Parathyroid adenoma (tissue), 2 donors: ENCODE measurements around the gene ART1.

Experiments
- H2AFZ ChIP-seq: fragments of 300-600 bp; sonication (generic); one replicate; pipeline ENCODE4 v1.7.0; 2017; ENCODE audit warnings: antibody characterized with exemption, mild to moderate bottlenecking
- H3K27ac ChIP-seq: fragments of 300-600 bp; sonication (generic); one replicate; pipeline ENCODE4 v1.7.0; 2017
- H3K27me3 ChIP-seq: fragments of 300-600 bp; sonication (generic); one replicate; pipeline ENCODE4 v1.7.0; 2017; ENCODE audit warnings: low read length; ENCODE audit not compliant: control insufficient read depth, insufficient read depth
- H3K36me3 ChIP-seq: fragments of 300-600 bp; sonication (generic); one replicate; pipeline ENCODE4 v1.7.0; 2017; ENCODE audit warnings: low read length; ENCODE audit not compliant: control insufficient read depth, insufficient read depth
- H3K4me1 ChIP-seq: fragments of 300-600 bp; sonication (generic); one replicate; pipeline ENCODE4 v1.7.0; 2017; ENCODE audit warnings: control low read depth
- H3K4me2 ChIP-seq: fragments of 300-600 bp; sonication (generic); one replicate; pipeline ENCODE4 v1.7.0; 2017; ENCODE audit warnings: low read length
- H3K4me3 ChIP-seq: fragments of 300-600 bp; sonication (generic); one replicate; pipeline ENCODE4 v1.7.0; 2017; ENCODE audit warnings: low read depth, low read length
- H3K79me2 ChIP-seq: fragments of 300-600 bp; sonication (generic); one replicate; pipeline ENCODE4 v1.7.0; 2017; ENCODE audit warnings: control low read depth
- H3K9ac ChIP-seq: fragments of 300-600 bp; sonication (generic); one replicate; pipeline ENCODE4 v1.7.0; 2017; ENCODE audit warnings: mild to moderate bottlenecking
- H3K9me3 ChIP-seq: fragments of 300-600 bp; sonication (generic); one replicate; pipeline ENCODE4 v1.7.0; 2017; ENCODE audit warnings: low read length; ENCODE audit not compliant: control insufficient read depth
- CTCF ChIP-seq: fragments of 300-600 bp; sonication (generic); IDR thresholded peaks from one replicate; pipeline ENCODE4 v1.7.0; 2017; ENCODE audit warnings: antibody characterized with exemption, mild to moderate bottlenecking
- donor health status: primary hyperparathyroidism.

Gene ART1

GRCh38 chr11:3700410-3700809, 55.5 kb downstream of the ART1 start:
- TF ChIP-seq CTCF: no peak
- H3K27ac ChIP-seq: no peak overlapping the region
- no peak overlapping the region for H2AFZ ChIP-seq
- H3K36me3 ChIP-seq: no peaks in the 10 kb centered on the region
- no peak overlapping the region for H3K4me3 ChIP-seq
- H3K9me3 ChIP-seq: no peaks in the 10 kb centered on the region
- H3K4me2 ChIP-seq: no peak overlapping the region
- H3K79me2 ChIP-seq: no peaks in the 10 kb centered on the region
- H3K27me3 ChIP-seq: no peaks in the 10 kb centered on the region
- no peak overlapping the region for H3K9ac ChIP-seq
- H3K4me1 ChIP-seq: no peaks in the 10 kb centered on the region

DNA sequence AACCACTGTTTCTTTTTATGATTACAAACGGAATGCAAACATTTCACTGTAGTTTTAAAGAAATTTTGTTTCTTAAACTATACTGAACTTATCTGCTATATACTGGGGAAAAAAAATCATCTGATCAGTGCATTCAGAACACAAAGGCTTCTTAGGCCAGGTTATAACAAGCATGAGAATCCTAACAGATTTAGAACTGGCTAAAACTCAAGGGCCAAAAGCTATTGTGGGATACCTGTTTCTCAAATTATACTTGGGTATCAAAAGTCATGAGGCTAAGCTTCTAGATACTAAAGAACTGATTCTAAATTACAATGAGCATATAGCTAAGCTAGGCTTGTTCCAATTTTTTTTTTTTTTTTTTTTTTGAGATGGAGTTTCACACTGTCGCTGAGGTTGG, 56.0 kb downstream of the ART1 start:
- Histone ChIP-seq H3K4me1 (no peaks in the 10 kb centered on the region), H3K4me2 (no peak overlapping the region), H3K27ac (no peak overlapping the region), H3K36me3 (no peaks in the 10 kb centered on the region), H3K27me3 (no peaks in the 10 kb centered on the region), H2AFZ (no peak overlapping the region), H3K9ac (no peak overlapping the region), H3K79me2 (no peaks in the 10 kb centered on the region), H3K4me3 (no peak overlapping the region), H3K9me3 (no peaks in the 10 kb centered on the region)
- TF ChIP-seq CTCF: no peak

DNA sequence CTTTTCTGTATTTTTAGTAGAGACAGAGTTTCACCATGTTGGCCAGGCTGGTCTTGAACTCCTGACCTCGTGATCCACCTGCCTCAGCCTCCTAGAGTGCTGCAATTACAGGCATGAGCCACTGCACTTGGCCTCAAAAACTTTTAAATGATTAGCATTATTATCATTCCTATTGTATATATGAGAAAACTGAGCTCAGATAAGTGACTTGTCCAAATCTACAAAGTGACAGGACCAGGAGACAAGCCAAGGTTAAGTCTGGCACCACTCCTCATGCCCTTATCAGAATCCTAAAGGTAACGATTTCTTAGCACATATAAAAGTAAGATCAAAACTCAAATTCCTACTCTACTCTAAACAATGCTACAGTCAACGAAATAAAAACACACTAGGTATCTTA, 58.5 kb downstream of the ART1 start:
- Histone ChIP-seq H3K9ac (no peak overlapping the region), H2AFZ (no peak overlapping the region), H3K27ac (no peak overlapping the region), H3K27me3 (no peaks in the 10 kb centered on the region), H3K9me3 (no peaks in the 10 kb centered on the region), H3K36me3 (no peaks in the 10 kb centered on the region), H3K79me2 (no peaks in the 10 kb centered on the region), H3K4me2 (no peak overlapping the region), H3K4me3 (no peak overlapping the region), H3K4me1 (no peaks in the 10 kb centered on the region)
- TF ChIP-seq CTCF: no peak

DNA sequence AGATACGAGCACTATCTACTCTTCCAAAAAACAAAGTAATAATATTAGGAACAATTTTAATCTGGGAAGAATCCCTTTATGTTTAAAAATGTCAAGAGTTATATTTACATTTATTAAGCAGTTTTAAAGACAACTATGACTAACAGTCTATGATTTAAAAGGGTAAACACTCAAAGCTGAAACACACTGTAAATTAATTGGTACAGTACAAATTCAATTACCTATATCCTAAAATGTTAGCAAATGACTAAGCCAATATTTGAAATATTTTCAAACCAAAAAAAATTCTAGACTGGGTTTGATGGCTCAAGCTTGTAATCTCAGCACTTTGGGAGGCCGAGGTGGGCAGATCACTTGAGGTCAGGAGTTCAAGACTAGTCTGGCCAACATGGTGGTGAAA, 62.2 kb downstream of the ART1 start:
- no peaks in the 10 kb centered on the region for H3K79me2 ChIP-seq
- peaks cover 3% of the 10 kb centered on the region for H3K4me1 ChIP-seq
- H3K27ac ChIP-seq: no peak overlapping the region
- TF ChIP-seq CTCF: no peak
- no peak overlapping the region for H3K4me2 ChIP-seq
- H3K9ac ChIP-seq: no peak overlapping the region
- H3K36me3 ChIP-seq: no peaks in the 10 kb centered on the region
- no peaks in the 10 kb centered on the region for H3K27me3 ChIP-seq
- H3K9me3 ChIP-seq: no peaks in the 10 kb centered on the region
- no peak overlapping the region for H2AFZ ChIP-seq
- H3K4me3 ChIP-seq: no peak overlapping the region

DNA sequence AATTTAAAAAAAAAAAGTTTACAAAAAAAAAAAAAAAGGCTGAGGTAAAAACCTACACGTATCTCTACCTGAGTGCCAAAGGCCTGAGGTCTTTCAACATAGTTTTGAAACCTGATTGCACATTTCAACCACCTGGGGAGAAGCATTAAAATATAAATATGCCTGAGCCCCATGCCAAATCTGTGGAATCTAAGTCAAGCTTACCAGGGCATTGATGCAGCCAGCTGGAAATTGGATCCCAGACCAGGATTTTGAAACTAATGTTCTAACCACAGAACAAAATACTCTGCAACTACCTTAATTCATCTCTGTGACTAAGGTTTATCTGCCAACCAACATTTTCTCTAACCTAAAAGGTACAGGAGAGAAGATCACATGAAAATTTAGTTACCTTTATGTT, 65.0 kb downstream of the ART1 start:
- no peak overlapping the region for H3K27ac ChIP-seq
- H3K36me3 ChIP-seq: no peaks in the 10 kb centered on the region

More for the DNA sequence above, 65.0 kb downstream of the ART1 start:
- H3K9ac ChIP-seq: no peak overlapping the region
- no peaks in the 10 kb centered on the region for H3K79me2 ChIP-seq
- no peaks in the 10 kb centered on the region for H3K27me3 ChIP-seq
- peaks cover 3% of the 10 kb centered on the region for H3K4me1 ChIP-seq
- no peak overlapping the region for H2AFZ ChIP-seq
- no peak overlapping the region for H3K4me3 ChIP-seq
- H3K4me2 ChIP-seq: no peak overlapping the region
- TF ChIP-seq CTCF: no peak
- H3K9me3 ChIP-seq: no peaks in the 10 kb centered on the region
